ENCODE measurements around the gene PLXNA3. TPM values are rescaled to one million over a fixed set of nuclear protein-coding genes. Genes with fewer than 3 reads are reported as not detected.

The PLXNA3 gene
- polyA plus RNA-seq (2012; ENCODE audit: missing spikeins): 25.0 TPM

DNA sequence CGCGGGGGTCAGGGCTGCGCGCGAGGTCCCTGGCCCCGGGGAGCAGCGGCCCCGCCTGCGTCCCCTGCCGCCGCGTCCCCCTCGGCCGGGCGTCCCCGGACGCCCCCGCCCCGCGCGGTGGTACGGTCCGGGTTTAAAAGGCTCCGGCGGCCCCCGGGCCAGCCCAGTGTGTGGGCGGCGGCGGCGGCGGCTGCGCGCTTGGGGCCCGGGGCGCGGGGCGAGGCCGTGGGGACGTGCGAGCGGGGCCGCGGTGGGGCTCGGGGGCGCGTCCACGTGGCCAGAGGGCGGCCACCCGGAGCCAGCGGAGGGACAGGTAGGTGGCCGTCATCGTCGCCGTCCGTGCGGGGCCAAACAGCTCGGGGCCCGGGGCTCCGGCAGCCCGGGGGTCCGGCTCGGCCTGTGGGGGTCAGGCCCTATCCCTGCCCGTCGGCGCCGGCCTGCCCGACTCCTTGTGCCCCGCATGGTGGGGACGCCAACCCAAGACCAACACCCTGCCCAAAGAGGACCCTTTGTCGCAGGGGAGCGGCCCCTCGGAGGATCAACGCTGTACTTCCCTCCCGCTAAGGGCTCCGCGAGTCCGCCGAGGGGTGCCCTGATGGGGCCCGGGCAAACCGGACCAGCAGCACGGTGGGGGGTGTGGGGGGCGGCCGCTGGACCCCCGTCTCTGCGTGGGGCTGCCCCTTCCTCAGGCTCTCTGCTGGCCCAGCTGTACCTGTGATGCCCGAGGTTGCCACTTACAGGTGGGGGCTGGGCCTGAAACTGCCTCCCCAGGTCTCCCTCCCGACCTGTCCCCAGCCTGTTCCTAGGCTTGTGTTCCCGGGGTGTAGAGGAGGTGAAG lies at the start of gene PLXNA3:
Gene PLXNA3 (plus strand): TSS at position 166 of the 838 bp plus-strand sequence. CDS start 1,903 bp downstream, outside the sequence.
- DNase-seq (ENCODE audit: insufficient read length): peak; percentile 68
- TF ChIP-seq POLR2AphosphoS5 (IDR thresholded peaks at IDR 0.05; ENCODE audit: low read depth, low read length): no peak
- no peak for TF ChIP-seq TAF1 (IDR thresholded peaks at IDR 0.05; ENCODE audit: borderline replicate concordance, low read depth, low read length)
- peak; percentile 68; the same call in 1 of the 2 replicates for TF ChIP-seq POLR2A (IDR thresholded peaks at IDR 0.05; ENCODE audit: low read depth, low read length)
- FAIRE-seq: no peak

DNA sequence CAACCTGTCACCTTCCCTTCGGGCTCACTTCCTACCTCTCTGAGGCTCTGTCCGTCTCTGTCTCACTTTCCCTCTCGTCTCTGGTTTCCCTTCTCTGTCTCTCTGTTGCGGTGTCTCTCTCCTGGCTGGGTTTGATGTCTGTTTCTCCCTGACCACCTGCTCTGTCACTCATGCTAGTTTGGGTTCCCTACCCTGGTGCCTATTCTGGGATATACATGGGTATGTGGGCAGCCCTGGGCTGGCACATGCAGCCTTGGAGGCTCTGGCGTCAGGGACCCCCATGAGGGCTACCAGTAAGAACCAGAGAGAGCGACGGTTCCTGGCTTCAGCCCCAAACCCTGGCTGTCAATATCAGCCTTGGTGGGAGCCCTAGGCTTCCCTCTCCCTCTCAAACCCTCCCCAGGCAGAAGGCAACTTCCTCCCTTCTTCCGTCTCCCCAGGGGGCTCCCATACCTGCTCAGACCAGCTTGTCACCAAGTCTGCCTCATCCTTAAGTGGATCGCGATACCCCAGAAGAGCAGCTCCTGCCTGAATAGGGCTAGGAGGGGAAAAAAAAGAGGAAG lies 49.3 kb upstream of the PLXNA3 start:
- TF ChIP-seq TAF1 (IDR thresholded peaks at IDR 0.05; ENCODE audit: borderline replicate concordance, low read depth, low read length) (no peak), POLR2A (IDR thresholded peaks at IDR 0.05; ENCODE audit: low read depth, low read length) (no peak), POLR2AphosphoS5 (IDR thresholded peaks at IDR 0.05; ENCODE audit: low read depth, low read length) (no peak)
- DNase-seq (ENCODE audit: insufficient read length): no peak
- FAIRE-seq: peak; percentile 53

DNA sequence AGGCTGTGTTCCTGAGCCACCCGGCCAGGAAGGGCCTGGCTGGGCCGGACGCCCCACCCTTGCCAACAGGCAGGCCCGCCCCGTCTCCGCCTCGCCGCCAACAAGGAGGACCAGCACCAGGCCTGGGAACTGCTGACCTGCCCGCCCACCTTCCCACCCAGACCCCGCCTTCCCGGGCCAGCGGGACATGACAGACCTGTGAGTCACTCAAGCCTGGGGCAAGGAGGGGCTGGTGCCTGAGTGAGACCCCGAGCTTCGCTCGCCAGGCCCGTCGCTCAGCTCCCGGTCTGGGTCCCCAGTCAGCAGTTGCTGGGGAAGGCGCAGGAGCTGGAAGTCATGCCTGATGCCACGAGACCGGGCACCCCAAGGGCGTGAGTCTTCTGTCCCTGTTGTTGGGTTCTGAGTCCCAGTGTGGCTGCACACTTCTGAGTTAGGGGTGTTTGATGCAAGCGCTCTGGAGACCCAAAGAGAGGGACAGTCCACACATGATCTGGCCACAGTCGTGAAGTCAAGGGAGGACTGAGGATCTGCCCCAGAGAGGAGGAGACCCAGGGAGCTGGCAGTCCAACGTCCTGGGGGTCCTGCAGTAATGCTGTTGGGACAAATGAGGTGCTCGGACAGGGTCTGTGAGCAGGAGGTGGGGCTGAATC lies 48.7 kb upstream of the PLXNA3 start, which contains the start of gene DNASE1L1:
Gene DNASE1L1 (minus strand): TSS at position 33 of the 650 bp plus-strand sequence. CDS start 3,686 bp downstream, outside the sequence.
- DNase-seq (ENCODE audit: insufficient read length): peak; percentile 63
- peak; percentile 78 for FAIRE-seq
- TF ChIP-seq TAF1 (IDR thresholded peaks at IDR 0.05; ENCODE audit: borderline replicate concordance, low read depth, low read length): no peak
- TF ChIP-seq POLR2AphosphoS5 (IDR thresholded peaks at IDR 0.05; ENCODE audit: low read depth, low read length): no peak
- no peak for TF ChIP-seq POLR2A (IDR thresholded peaks at IDR 0.05; ENCODE audit: low read depth, low read length)

DNA sequence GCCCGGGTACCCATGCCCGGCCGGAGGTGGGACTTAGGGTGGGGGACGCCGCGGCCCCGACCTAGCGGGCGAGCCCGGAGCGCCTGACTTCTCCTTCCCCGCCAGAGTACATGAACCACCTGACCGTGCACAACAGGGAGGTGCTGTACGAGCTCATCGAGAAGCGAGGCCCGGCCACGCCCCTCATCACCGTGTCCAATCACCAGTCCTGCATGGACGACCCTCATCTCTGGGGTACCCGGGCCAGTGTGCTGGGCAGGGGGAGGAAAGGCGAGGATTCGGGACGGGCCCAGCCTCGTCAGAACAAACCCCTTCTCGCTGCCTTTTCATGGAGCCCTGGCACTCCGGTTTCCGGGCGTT lies 46.1 kb upstream of the PLXNA3 start:
- peak; percentile 53 for DNase-seq (ENCODE audit: insufficient read length)
- TF ChIP-seq POLR2AphosphoS5 (IDR thresholded peaks at IDR 0.05; ENCODE audit: low read depth, low read length): no peak; the same call in 1 of the 2 replicates
- peak; percentile 83 for FAIRE-seq

DNA sequence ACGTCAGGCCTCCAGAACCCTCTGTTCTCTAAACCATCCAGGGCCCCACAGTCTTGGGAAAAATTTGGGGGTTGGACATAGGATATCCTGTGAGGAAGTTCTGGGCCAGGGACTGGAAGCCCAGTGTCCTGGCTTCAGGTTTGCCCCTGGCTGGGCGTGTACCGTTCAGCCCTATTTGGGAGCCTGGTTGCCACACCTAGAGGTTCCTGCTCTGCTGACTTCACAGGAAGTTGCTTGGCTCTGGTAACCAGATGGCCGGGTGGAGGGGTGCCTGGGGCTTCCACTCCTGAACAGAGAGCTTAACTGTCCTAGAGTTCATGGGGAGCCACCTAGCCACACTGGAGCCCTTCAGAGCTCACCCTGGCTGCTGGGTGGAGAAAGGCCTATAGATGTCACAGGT lies 45.6 kb upstream of the PLXNA3 start:
- DNase-seq (ENCODE audit: insufficient read length) (no peak), FAIRE-seq (no peak)
- no peak for TF ChIP-seq POLR2A (IDR thresholded peaks at IDR 0.05; ENCODE audit: low read depth, low read length)
- TF ChIP-seq TAF1 (IDR thresholded peaks at IDR 0.05; ENCODE audit: borderline replicate concordance, low read depth, low read length): no peak
- TF ChIP-seq POLR2AphosphoS5 (IDR thresholded peaks at IDR 0.05; ENCODE audit: low read depth, low read length): no peak

DNA sequence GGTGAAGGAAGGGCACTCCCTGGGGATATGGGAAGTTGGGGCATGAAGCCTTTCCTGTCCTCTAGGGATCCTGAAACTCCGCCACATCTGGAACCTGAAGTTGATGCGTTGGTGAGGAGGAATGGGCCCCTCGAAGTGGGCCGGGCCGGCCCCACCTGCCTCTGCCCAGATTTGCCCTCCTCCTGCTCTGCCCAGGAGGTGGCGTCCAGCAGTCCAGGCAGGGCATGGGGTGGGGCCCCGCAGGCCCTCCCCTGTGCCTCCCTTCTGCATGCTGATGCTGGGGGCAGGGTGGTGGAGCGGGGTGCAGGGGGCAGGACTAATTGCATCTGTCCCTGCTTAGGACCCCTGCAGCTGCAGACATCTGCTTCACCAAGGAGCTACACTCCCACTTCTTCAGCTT lies 44.9 kb upstream of the PLXNA3 start:
- TF ChIP-seq TAF1 (IDR thresholded peaks at IDR 0.05; ENCODE audit: borderline replicate concordance, low read depth, low read length) (no peak), POLR2AphosphoS5 (IDR thresholded peaks at IDR 0.05; ENCODE audit: low read depth, low read length) (no peak), POLR2A (IDR thresholded peaks at IDR 0.05; ENCODE audit: low read depth, low read length) (no peak)
- FAIRE-seq (no peak), DNase-seq (ENCODE audit: insufficient read length) (no peak)

DNA sequence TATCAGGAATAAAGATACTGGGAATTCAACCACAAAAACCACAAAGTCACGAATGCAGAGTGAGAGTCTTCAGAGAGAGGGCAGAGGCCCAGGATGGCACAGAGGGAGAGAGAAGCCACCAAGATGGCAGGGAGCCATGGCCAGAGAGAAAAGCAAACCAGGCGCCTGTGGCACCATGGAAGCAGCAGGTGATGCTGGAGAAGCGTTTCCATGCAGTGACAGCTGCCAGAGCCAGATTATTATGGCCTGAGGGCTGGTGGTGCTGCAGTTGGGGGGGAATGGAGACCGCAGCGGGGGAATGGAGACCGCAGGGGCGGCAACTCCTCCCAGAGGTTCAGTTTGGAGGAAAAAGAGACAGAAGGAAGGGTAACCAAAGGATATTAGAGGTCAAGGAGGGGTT lies 40.9 kb upstream of the PLXNA3 start:
- no peak for DNase-seq (ENCODE audit: insufficient read length)
- FAIRE-seq: no peak

DNA sequence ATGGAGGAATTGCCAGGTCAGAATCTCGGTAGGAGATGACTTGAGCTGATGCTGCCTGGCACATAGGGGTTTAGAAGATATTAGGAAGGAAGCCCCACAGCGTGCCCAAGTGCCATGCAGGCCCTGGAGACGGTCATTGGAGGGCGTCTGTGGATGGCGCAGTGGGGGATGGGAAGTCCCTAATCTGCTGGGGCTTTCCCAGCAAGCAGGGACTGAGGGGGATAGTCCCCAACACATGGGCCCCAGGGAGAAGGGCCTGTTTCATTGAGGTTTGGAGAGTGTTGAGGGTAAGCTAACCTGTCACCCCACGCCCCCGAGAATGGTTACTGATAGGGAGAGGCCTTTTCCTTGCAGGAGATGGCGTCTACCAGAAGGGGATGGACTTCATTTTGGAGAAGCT lies 38.9 kb upstream of the PLXNA3 start:
- TF ChIP-seq TAF1 (IDR thresholded peaks at IDR 0.05; ENCODE audit: borderline replicate concordance, low read depth, low read length) (no peak), POLR2A (IDR thresholded peaks at IDR 0.05; ENCODE audit: low read depth, low read length) (no peak), POLR2AphosphoS5 (IDR thresholded peaks at IDR 0.05; ENCODE audit: low read depth, low read length) (no peak)
- FAIRE-seq: no peak

More for the DNA sequence above, 40.9 kb upstream of the PLXNA3 start:
- no peak for TF ChIP-seq POLR2AphosphoS5 (IDR thresholded peaks at IDR 0.05; ENCODE audit: low read depth, low read length)
- no peak for TF ChIP-seq TAF1 (IDR thresholded peaks at IDR 0.05; ENCODE audit: borderline replicate concordance, low read depth, low read length)
- TF ChIP-seq POLR2A (IDR thresholded peaks at IDR 0.05; ENCODE audit: low read depth, low read length): no peak

DNA sequence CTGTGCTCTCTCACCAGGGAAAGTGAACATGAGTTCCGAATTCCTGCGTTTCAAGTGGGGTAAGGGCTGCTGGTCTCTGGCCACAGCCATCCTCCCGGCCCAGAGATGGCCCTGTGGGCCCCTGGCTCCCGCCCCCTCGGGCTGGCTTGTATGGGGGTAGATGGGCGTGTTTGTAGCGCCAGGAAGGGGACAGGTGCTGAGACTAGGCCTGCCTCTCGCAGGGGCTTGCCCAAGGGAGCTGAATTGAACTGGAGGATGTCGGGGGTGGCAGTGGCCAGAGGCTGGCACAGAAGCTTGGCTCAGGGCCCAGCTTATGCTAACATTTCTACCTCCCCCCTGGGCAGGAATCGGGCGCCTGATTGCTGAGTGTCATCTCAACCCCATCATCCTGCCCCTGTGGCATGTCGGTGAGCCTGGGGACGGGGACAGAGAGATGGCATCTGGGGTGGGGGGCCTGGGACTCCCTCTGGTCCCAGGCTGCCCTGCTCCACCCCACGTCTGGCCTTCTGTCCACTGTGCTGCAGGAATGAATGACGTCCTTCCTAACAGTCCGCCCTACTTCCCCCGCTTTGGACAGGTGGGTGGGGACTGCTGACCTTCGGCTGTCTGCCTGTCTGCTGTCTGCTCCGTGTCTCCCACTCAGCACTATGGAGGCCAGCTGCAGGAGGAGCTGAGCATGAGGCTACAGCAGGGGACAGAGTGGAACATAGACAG lies 38.2 kb upstream of the PLXNA3 start:
- no peak for TF ChIP-seq TAF1 (IDR thresholded peaks at IDR 0.05; ENCODE audit: borderline replicate concordance, low read depth, low read length)
- TF ChIP-seq POLR2A (IDR thresholded peaks at IDR 0.05; ENCODE audit: low read depth, low read length): no peak
- FAIRE-seq (no peak), DNase-seq (ENCODE audit: insufficient read length) (no peak)

More for the DNA sequence above, 38.9 kb upstream of the PLXNA3 start:
- no peak for DNase-seq (ENCODE audit: insufficient read length)

DNA sequence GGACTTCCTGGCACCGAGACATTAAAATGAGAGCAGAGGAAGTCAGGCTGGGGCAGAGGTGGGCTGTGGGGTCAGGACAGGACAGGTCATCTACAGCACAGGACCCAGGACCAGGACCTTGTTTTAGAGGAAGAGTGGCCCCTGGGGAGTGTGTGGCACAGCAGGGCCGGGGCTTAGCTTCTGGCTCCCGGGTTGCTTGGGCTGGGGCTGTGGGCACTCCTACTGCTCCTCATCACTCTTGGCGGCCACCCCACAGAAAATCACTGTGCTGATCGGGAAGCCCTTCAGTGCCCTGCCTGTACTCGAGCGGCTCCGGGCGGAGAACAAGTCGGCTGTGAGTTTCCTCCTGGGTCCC lies 37.7 kb upstream of the PLXNA3 start:
- no peak for TF ChIP-seq TAF1 (IDR thresholded peaks at IDR 0.05; ENCODE audit: borderline replicate concordance, low read depth, low read length)
- TF ChIP-seq POLR2AphosphoS5 (IDR thresholded peaks at IDR 0.05; ENCODE audit: low read depth, low read length): no peak
- no peak for FAIRE-seq
- DNase-seq (ENCODE audit: insufficient read length): no peak

Data from GM12892 (cell line).